Measurements from ENCODE around the gene BIVM. TPM values are rescaled to one million over a fixed set of nuclear protein-coding genes. Genes with fewer than 3 reads are reported as not detected.

The BIVM gene
- total and polyA plus RNA-seq, 2 of the 4 experiments (the other 2 are of a cell fraction) = 7.2 to 12.2 TPM

DNA sequence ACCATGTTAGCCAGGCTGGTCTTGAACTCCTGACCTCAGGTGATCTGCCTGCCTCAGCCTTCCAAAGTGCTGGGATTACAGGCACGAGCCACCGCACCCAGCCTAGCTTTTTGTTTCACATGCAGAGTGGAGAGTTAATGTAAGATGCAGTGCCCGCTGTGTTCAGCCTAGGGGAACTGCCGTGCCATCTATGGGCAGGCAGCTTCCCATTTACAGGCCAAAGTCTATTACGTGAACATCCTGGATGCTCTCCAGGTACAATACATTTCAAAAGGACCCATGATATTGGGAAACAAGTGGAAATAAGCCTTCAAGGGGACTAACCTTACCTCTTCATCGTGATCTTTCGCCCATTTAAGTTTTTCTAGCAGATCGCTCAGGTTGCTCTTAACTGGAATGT lies 10.2 kb upstream of the BIVM start:
- H2BK20ac ChIP-seq (ENCODE audit: low read depth, low read length) = no peak overlapping the region
- H3K79me1 ChIP-seq (ENCODE audit: low read depth in 1 of 2, low read length in 2 of 2) = no peaks in the 10 kb centered on the region
- no peak overlapping the region for H2BK15ac ChIP-seq (ENCODE audit: low read depth, low read length)
- H3K14ac ChIP-seq (replicated peaks; ENCODE audit: low read depth, low read length) = no peak overlapping the region
- H2BK120ac ChIP-seq (ENCODE audit: low read depth, low read length) = no peak overlapping the region
- WGBS, 2 experiments (ENCODE audit: extremely low coverage in 2 of 2, insufficient read length in 1 of 2) = no CpG with 5 or more reads among the region's 8 CpGs
- TF ChIP-seq MAFK (IDR thresholded peaks at IDR 0.05; ENCODE audit: low read depth, low read length) (no peak), POLR2A (IDR thresholded peaks at IDR 0.05; ENCODE audit: low read depth, low read length) (no peak), CHD1 (IDR thresholded peaks at IDR 0.05; ENCODE audit: low read depth, low read length) (no peak), RAD21 (IDR thresholded peaks at IDR 0.05; ENCODE audit: low read length) (no peak), FOS (IDR thresholded peaks at IDR 0.05; ENCODE audit: low read depth, low read length) (no peak), MXI1 (IDR thresholded peaks at IDR 0.05; ENCODE audit: borderline replicate concordance, low read depth, low read length) (no peak)
- TF ChIP-seq, protein P1, sequence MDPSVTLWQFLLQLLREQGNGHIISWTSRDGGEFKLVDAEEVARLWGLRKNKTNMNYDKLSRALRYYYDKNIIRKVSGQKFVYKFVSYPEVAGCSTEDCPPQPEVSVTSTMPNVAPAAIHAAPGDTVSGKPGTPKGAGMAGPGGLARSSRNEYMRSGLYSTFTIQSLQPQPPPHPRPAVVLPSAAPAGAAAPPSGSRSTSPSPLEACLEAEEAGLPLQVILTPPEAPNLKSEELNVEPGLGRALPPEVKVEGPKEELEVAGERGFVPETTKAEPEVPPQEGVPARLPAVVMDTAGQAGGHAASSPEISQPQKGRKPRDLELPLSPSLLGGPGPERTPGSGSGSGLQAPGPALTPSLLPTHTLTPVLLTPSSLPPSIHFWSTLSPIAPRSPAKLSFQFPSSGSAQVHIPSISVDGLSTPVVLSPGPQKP (IDR thresholded peaks at IDR 0.05; ENCODE audit: borderline replicate concordance, low read depth, low read length) = no peak
- TF ChIP-seq, protein P2, sequence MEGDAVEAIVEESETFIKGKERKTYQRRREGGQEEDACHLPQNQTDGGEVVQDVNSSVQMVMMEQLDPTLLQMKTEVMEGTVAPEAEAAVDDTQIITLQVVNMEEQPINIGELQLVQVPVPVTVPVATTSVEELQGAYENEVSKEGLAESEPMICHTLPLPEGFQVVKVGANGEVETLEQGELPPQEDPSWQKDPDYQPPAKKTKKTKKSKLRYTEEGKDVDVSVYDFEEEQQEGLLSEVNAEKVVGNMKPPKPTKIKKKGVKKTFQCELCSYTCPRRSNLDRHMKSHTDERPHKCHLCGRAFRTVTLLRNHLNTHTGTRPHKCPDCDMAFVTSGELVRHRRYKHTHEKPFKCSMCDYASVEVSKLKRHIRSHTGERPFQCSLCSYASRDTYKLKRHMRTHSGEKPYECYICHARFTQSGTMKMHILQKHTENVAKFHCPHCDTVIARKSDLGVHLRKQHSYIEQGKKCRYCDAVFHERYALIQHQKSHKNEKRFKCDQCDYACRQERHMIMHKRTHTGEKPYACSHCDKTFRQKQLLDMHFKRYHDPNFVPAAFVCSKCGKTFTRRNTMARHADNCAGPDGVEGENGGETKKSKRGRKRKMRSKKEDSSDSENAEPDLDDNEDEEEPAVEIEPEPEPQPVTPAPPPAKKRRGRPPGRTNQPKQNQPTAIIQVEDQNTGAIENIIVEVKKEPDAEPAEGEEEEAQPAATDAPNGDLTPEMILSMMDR (conservative IDR thresholded peaks at IDR 0.05; ENCODE audit: low read depth, low read length) = no peak
- TF ChIP-seq, protein P3, sequence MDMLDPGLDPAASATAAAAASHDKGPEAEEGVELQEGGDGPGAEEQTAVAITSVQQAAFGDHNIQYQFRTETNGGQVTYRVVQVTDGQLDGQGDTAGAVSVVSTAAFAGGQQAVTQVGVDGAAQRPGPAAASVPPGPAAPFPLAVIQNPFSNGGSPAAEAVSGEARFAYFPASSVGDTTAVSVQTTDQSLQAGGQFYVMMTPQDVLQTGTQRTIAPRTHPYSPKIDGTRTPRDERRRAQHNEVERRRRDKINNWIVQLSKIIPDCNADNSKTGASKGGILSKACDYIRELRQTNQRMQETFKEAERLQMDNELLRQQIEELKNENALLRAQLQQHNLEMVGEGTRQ (IDR thresholded peaks at IDR 0.05; ENCODE audit: low read depth, low read length) = no peak
- no peaks in the 10 kb centered on the region for H3K4me1 ChIP-seq (ENCODE audit: control insufficient read depth, insufficient read depth, low read length)
- H2AFZ ChIP-seq (replicated peaks; ENCODE audit: low read length, poor library complexity) = no peak overlapping the region
- no peak overlapping the region for H3K56ac ChIP-seq (ENCODE audit: extremely low read depth, insufficient read depth, low read length)
- H3K18ac ChIP-seq (ENCODE audit: low read depth, low read length) = no peak overlapping the region
- no peak overlapping the region for H3K27ac ChIP-seq (ENCODE audit: insufficient read depth, low read length)
- no peak overlapping the region for H4K91ac ChIP-seq (ENCODE audit: insufficient read depth, low read depth, low read length)
- no peaks in the 10 kb centered on the region for H4K20me1 ChIP-seq (ENCODE audit: insufficient read depth, low read length)
- H4K8ac ChIP-seq (ENCODE audit: low read depth in 2 of 2, low read length in 2 of 2) = no peak overlapping the region
- in situ Hi-C loops (cut with MboI; ENCODE audit: low sequenced_read_pairs) (no loop called here), dilution Hi-C loops (cut with HindIII; ENCODE audit: low sequenced_read_pairs, unreplicated experiment) (no loop called here), intact Hi-C loops (cut with micrococcal nuclease) (no loop called here)
- H3K9ac ChIP-seq (ENCODE audit: low read depth, low read length) = no peak overlapping the region
- H3K23ac ChIP-seq (ENCODE audit: low read depth, low read length) = no peak overlapping the region
- no peaks in the 10 kb centered on the region for H3K9me1 ChIP-seq (ENCODE audit: insufficient read depth, low read length)
- peaks cover 13% of the 10 kb centered on the region for H3K36me3 ChIP-seq (ENCODE audit: control insufficient read depth, insufficient read depth, low read length)
- H2AK5ac ChIP-seq (ENCODE audit: low read depth, low read length) = no peak overlapping the region
- no TSS peak for BruUV-seq (replicated peaks)
- H3K9me3 ChIP-seq (ENCODE audit: control insufficient read depth, insufficient read depth, low read length) = no peaks in the 10 kb centered on the region
- no peaks in the 10 kb centered on the region for H3K27me3 ChIP-seq (ENCODE audit: control insufficient read depth, insufficient read depth, low read length)
- CTCF ChIA-PET = interaction anchor here (0.8 to 1.8 kb wide), 2 partner anchors 20 to 25 kb away, joined by 3 to 4 read pairs; no protein-coding TSS in a partner anchor
- POLR2A ChIA-PET (ENCODE audit: unreplicated experiment) = no interaction called here
- H3K4ac ChIP-seq (ENCODE audit: low read depth, low read length) = no peak overlapping the region
- no peak overlapping the region for H4K5ac ChIP-seq (ENCODE audit: low read depth, low read length)
- no peak overlapping the region for H2AK9ac ChIP-seq (replicated peaks; ENCODE audit: low read depth, low read length, poor library complexity)
- no peak overlapping the region for H2BK5ac ChIP-seq (ENCODE audit: low read depth, low read length, poor library complexity, severe bottlenecking)
- ATAC-seq (ENCODE audit: low read depth) = no peak
- H3K4me2 ChIP-seq (ENCODE audit: low read depth, low read length) = no peak overlapping the region
- no peak overlapping the region for H3K4me3 ChIP-seq (ENCODE audit: insufficient read depth, low read depth, low read length)
- DNase-seq = no peak
